Germinal center (tissue), 1 donor: ENCODE data around the gene MYMX.
A peak's percentile ranks its signal among the peaks of the same experiment; 100 is the strongest.
"Not testable (repeated sequence)": the region's sequence is repeated elsewhere in the genome, so short reads cannot be mapped to it uniquely, and the experiment has no call there.

ENCODE experiments used
- DNase-seq: peaks from one replicate; pipeline ENCODE4 v3.0.0; 2012; ENCODE audit warnings: mixed read lengths, low spot score

The MYMX gene

GRCh38 chr6:44186635-44187025 is 30.1 kb upstream of the MYMX start:
- no peak for DNase-seq

- no peak for DNase-seq
These were observed 27.9 kb upstream of the MYMX start for GRCh38 chr6:44188819-44189218.

GRCh38 chr6:44189257-44189656 is 27.5 kb upstream of the MYMX start:
- DNase-seq = no peak

- peak; percentile 64 for DNase-seq
These were observed 26.0 kb upstream of the MYMX start for GRCh38 chr6:44190715-44191114.

GRCh38 chr6:44192428-44193041 is 24.2 kb upstream of the MYMX start:
- DNase-seq = no peak

- DNase-seq = no peak
These were observed 23.3 kb upstream of the MYMX start for GRCh38 chr6:44193307-44193910.

GRCh38 chr6:44194326-44194725 is 22.4 kb upstream of the MYMX start:
- no peak for DNase-seq

- DNase-seq = not testable (repeated sequence)
These were observed 20.4 kb upstream of the MYMX start for GRCh38 chr6:44196351-44196750.

- no peak for DNase-seq
These were observed 18.0 kb upstream of the MYMX start for GRCh38 chr6:44198684-44199083.

- no peak for DNase-seq
These were observed 16.8 kb upstream of the MYMX start for GRCh38 chr6:44199883-44200282.

GRCh38 chr6:44201200-44201599 is 15.5 kb upstream of the MYMX start:
- no peak for DNase-seq

GRCh38 chr6:44201638-44202303 is 15.0 kb upstream of the MYMX start:
- DNase-seq = no peak

GRCh38 chr6:44202332-44202971 is 14.3 kb upstream of the MYMX start:
- DNase-seq = no peak

GRCh38 chr6:44202972-44203750 is 13.6 kb upstream of the MYMX start:
- DNase-seq = no peak

- no peak for DNase-seq
These were observed 12.8 kb upstream of the MYMX start for GRCh38 chr6:44203955-44204354.

GRCh38 chr6:44207966-44208365 is 8.8 kb upstream of the MYMX start:
- no peak for DNase-seq

- DNase-seq = no peak
These were observed 5.4 kb upstream of the MYMX start for GRCh38 chr6:44211284-44211683.

GRCh38 chr6:44214307-44214706 is 2.4 kb upstream of the MYMX start:
- DNase-seq = no peak

- no peak for DNase-seq
These were observed 812 bp downstream of the MYMX start for GRCh38 chr6:44217332-44218143.

GRCh38 chr6:44219053-44219814 is 2.5 kb downstream of the MYMX start:
- DNase-seq = peak; percentile 55
